ENCODE results near the gene EXOC2. TPM values are rescaled to one million over a fixed set of nuclear protein-coding genes. Genes with fewer than 3 reads are reported as not detected.

The EXOC2 gene
- total and polyA plus RNA-seq, 12 donors = 4.9 to 23.7 (median 17.1) TPM

DNA sequence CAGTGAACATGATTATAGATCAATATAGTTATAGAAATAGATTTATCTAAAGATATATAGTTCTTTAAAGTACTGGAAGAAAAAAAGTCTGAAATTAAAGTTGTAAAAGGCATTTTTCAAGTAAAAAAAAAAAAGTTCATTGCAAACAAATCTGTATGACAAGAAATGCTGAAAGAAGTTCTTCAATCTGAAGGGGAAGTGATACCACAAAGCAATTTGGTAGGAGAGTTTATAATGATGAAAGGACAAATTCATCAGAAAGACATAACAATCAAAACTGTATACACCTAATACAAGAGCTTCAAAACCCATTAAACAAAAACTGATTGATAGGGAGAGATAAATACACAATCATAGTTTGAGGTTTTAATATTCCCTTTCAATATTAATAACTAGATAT, 50.1 kb downstream of the EXOC2 start:
- Histone ChIP-seq H3K36me3 (replicated peaks in 1 of 2) (no peaks in the 10 kb centered on the region), H3K27ac (no peak overlapping the region), H3K4me3 (no peak overlapping the region), H3K4me1 (replicated peaks in 1 of 2) (peaks cover 0 to 6% of the 10 kb centered on the region in 2 donors), H3K27me3 (no peaks in the 10 kb centered on the region), H3K9me3 (replicated peaks in 1 of 3) (no peaks in the 10 kb centered on the region)
- DNase-seq = no peak
- intact Hi-C loops (cut with DNase I) = no loop called here
- TF ChIP-seq POLR2A (IDR thresholded peaks at IDR 0.05) = no peak
- TF ChIP-seq, protein P1, sequence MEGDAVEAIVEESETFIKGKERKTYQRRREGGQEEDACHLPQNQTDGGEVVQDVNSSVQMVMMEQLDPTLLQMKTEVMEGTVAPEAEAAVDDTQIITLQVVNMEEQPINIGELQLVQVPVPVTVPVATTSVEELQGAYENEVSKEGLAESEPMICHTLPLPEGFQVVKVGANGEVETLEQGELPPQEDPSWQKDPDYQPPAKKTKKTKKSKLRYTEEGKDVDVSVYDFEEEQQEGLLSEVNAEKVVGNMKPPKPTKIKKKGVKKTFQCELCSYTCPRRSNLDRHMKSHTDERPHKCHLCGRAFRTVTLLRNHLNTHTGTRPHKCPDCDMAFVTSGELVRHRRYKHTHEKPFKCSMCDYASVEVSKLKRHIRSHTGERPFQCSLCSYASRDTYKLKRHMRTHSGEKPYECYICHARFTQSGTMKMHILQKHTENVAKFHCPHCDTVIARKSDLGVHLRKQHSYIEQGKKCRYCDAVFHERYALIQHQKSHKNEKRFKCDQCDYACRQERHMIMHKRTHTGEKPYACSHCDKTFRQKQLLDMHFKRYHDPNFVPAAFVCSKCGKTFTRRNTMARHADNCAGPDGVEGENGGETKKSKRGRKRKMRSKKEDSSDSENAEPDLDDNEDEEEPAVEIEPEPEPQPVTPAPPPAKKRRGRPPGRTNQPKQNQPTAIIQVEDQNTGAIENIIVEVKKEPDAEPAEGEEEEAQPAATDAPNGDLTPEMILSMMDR (IDR thresholded peaks at IDR 0.05) = no peak

DNA sequence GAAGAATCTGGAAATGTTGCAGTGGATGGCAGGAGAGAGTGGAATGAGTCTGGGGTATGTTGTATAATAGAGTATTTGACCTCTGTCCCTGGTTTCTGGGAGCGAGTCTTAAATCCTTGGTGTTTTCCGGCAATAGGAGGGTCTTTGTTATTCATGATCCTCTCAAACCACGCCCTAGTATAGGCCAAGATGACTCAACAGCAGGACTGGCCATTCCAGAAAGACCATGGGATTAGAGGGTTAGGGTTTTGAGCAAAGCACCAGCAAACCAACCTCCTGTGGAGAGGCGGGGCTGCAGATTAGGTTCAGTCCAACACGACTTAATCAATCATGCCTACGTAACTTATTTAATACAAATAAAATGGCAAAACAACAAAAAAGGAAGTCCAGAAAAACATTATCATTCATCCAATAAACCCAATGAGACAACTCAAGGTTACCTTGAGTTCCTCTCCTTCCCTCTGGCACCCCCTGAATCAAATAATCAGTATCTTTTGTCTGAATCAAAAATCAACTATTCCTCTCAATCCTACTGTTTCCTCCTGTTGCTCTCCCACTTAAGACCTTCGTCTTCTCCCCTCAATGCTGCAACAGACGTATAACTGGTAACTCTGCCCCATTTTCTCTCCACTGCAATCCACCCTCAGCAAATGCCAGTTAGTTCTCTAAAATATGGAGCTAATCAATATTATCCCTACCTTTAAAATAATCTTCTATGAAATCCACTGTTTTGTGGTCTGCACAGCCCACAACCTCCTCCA, 51.5 kb downstream of the EXOC2 start:
- TF ChIP-seq, protein P1 (IDR thresholded peaks at IDR 0.05) = no peak
- TF ChIP-seq POLR2A (IDR thresholded peaks at IDR 0.05) = no peak
- H3K4me1 ChIP-seq (replicated peaks in 1 of 2) = peaks cover 0 to 6% of the 10 kb centered on the region in 2 donors
- H3K9me3 ChIP-seq (replicated peaks in 1 of 3) = no peaks in the 10 kb centered on the region
- intact Hi-C loops (cut with DNase I) = no loop called here
- DNase-seq = no peak
- no peak overlapping the region for H3K27ac ChIP-seq
- H3K4me3 ChIP-seq = no peak overlapping the region
- H3K36me3 ChIP-seq (replicated peaks in 1 of 2) = no peaks in the 10 kb centered on the region
- 96 to 98% (median 97%) methylated on average over 7 to 8 of the region's 8 CpGs for WGBS, 4 donors
- H3K27me3 ChIP-seq = no peaks in the 10 kb centered on the region

DNA sequence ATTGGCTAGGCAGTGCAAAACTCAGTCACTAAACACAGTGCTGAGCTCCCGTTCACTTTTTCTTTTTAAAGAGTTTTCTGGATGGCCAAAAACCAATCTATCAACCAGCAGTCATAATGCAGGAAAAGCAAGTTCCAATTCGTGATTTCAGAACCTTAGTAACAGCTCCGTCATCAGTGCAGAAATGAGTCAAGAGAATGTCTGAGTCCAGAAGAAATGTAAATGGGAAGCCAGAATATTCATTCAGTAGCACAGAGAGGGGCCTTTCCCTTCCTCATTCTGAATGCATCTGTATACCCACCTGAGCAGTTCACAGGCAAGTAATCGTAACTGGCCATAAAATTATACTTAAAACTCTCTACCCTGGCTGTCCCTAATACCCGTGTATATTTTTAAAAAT, 56.5 kb downstream of the EXOC2 start:
- no peaks in the 10 kb centered on the region for H3K27me3 ChIP-seq
- H3K27ac ChIP-seq = no peak overlapping the region
- no peak overlapping the region for H3K4me3 ChIP-seq
- H3K36me3 ChIP-seq (replicated peaks in 1 of 2) = no peaks in the 10 kb centered on the region
- no peak for TF ChIP-seq POLR2A (IDR thresholded peaks at IDR 0.05)
- TF ChIP-seq, protein P1 (IDR thresholded peaks at IDR 0.05) = no peak
- DNase-seq = no peak
- 70 to 80% (median 73%) methylated on average over 5 of the region's 5 CpGs for WGBS, 4 donors
- no peaks in the 10 kb centered on the region for H3K9me3 ChIP-seq (replicated peaks in 1 of 3)
- no peaks in the 10 kb centered on the region for H3K4me1 ChIP-seq (replicated peaks in 1 of 2)
- intact Hi-C loops (cut with DNase I) = no loop called here

DNA sequence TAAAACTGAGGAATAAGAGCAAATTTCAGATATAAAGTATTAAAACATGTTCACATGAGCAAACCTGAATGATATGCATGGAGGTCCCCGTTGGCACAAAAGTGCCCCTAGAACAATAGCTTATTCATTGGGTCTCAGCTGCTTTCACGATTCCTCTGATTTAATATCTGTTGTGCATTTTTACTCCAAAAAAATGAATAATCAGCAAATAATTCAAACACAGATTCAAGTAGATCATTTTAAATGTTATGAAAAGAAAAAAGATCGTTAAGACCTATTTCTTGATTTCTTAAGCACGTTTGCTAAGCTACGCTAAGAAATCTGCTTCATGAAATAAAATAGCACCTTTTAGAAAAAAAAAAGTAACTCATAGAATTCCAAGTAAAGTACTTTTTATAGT, 57.7 kb downstream of the EXOC2 start:
- 90 to 96% (median 94%) methylated on average over 5 of the region's 5 CpGs for WGBS, 4 donors
- TF ChIP-seq, protein P1 (IDR thresholded peaks at IDR 0.05) = no peak
- TF ChIP-seq POLR2A (IDR thresholded peaks at IDR 0.05) = no peak
- H3K27me3 ChIP-seq = no peaks in the 10 kb centered on the region
- DNase-seq = no peak
- intact Hi-C loops (cut with DNase I) = no loop called here
- H3K4me1 ChIP-seq (replicated peaks in 1 of 2) = no peaks in the 10 kb centered on the region
- no peak overlapping the region for H3K27ac ChIP-seq
- H3K9me3 ChIP-seq (replicated peaks in 1 of 3) = no peaks in the 10 kb centered on the region
- H3K36me3 ChIP-seq (replicated peaks in 1 of 2) = no peaks in the 10 kb centered on the region
- H3K4me3 ChIP-seq = no peak overlapping the region

Data from adrenal gland (tissue), 12 donors.